ENCODE measurements around the gene TSC22D4.
"Not testable (repeated sequence)": the region's sequence is repeated elsewhere in the genome, so short reads cannot be mapped to it uniquely, and the experiment has no call there.

The TSC22D4 gene

GRCh38 chr7:100506356-100506923, 27.4 kb upstream of the TSC22D4 start:
- no peaks in the 10 kb centered on the region for H3K4me1 ChIP-seq (ENCODE audit: insufficient read depth, low read length)
- no peaks in the 10 kb centered on the region for H3K9me3 ChIP-seq (ENCODE audit: control insufficient read depth, insufficient read depth, low read length)
- no peaks in the 10 kb centered on the region for H3K36me3 ChIP-seq (ENCODE audit: insufficient read depth, low read length)
- no peak overlapping the region for H3K9ac ChIP-seq (ENCODE audit: low read depth, low read length)

- Histone ChIP-seq H3K4me1 (ENCODE audit: insufficient read depth, low read length) (no peaks in the 10 kb centered on the region), H3K9me3 (ENCODE audit: control insufficient read depth, insufficient read depth, low read length) (no peaks in the 10 kb centered on the region), H3K9ac (ENCODE audit: low read depth, low read length) (no peak overlapping the region), H3K36me3 (ENCODE audit: insufficient read depth, low read length) (no peaks in the 10 kb centered on the region)
Measured at GRCh38 chr7:100504887-100505611, 26.0 kb upstream of the TSC22D4 start.

GRCh38 chr7:100504031-100504430, 25.0 kb upstream of the TSC22D4 start:
- H3K9me3 ChIP-seq (ENCODE audit: control insufficient read depth, insufficient read depth, low read length); H3K4me1 ChIP-seq (ENCODE audit: insufficient read depth, low read length); H3K9ac ChIP-seq (ENCODE audit: low read depth, low read length): not testable (repeated sequence)

GRCh38 chr7:100500743-100501142, 21.7 kb upstream of the TSC22D4 start:
- not testable (repeated sequence) for H3K9me3 ChIP-seq (ENCODE audit: control insufficient read depth, insufficient read depth, low read length); H3K36me3 ChIP-seq (ENCODE audit: insufficient read depth, low read length); H3K9ac ChIP-seq (ENCODE audit: low read depth, low read length); H3K4me1 ChIP-seq (ENCODE audit: insufficient read depth, low read length)

More at GRCh38 chr7:100504031-100504430, 25.0 kb upstream of the TSC22D4 start:
- H3K36me3 ChIP-seq (ENCODE audit: insufficient read depth, low read length), result not testable (repeated sequence)

- Histone ChIP-seq H3K4me1 (ENCODE audit: insufficient read depth, low read length) (no peaks in the 10 kb centered on the region; the same call in 1 of the 2 replicates), H3K9me3 (ENCODE audit: control insufficient read depth, insufficient read depth, low read length) (no peaks in the 10 kb centered on the region), H3K9ac (ENCODE audit: low read depth, low read length) (no peak overlapping the region), H3K36me3 (ENCODE audit: insufficient read depth, low read length) (no peaks in the 10 kb centered on the region)
Measured at GRCh38 chr7:100496509-100496908, 17.5 kb upstream of the TSC22D4 start.

GRCh38 chr7:100493476-100494264, 14.7 kb upstream of the TSC22D4 start:
- H3K9ac ChIP-seq (ENCODE audit: low read depth, low read length), result peak overlapping the region; percentile 52
- H3K4me1 ChIP-seq (ENCODE audit: insufficient read depth, low read length), result no peaks in the 10 kb centered on the region; the same call in 1 of the 2 replicates
- H3K9me3 ChIP-seq (ENCODE audit: control insufficient read depth, insufficient read depth, low read length), result no peaks in the 10 kb centered on the region
- H3K36me3 ChIP-seq (ENCODE audit: insufficient read depth, low read length), result no peaks in the 10 kb centered on the region

GRCh38 chr7:100492738-100493475, 13.9 kb upstream of the TSC22D4 start:
- Histone ChIP-seq H3K36me3 (ENCODE audit: insufficient read depth, low read length) (no peaks in the 10 kb centered on the region), H3K9me3 (ENCODE audit: control insufficient read depth, insufficient read depth, low read length) (no peaks in the 10 kb centered on the region), H3K4me1 (ENCODE audit: insufficient read depth, low read length) (no peaks in the 10 kb centered on the region; the same call in 1 of the 2 replicates), H3K9ac (ENCODE audit: low read depth, low read length) (peak overlapping the region; percentile 46)

- H3K9me3 ChIP-seq (ENCODE audit: control insufficient read depth, insufficient read depth, low read length), result no peaks in the 10 kb centered on the region
- no peaks in the 10 kb centered on the region for H3K36me3 ChIP-seq (ENCODE audit: insufficient read depth, low read length)
- no peak overlapping the region for H3K9ac ChIP-seq (ENCODE audit: low read depth, low read length)
- H3K4me1 ChIP-seq (ENCODE audit: insufficient read depth, low read length), result no peaks in the 10 kb centered on the region; the same call in 1 of the 2 replicates
Measured at GRCh38 chr7:100491192-100491578, 12.2 kb upstream of the TSC22D4 start.

- no peaks in the 10 kb centered on the region for H3K36me3 ChIP-seq (ENCODE audit: insufficient read depth, low read length)
- H3K4me1 ChIP-seq (ENCODE audit: insufficient read depth, low read length), result no peaks in the 10 kb centered on the region; the same call in 1 of the 2 replicates
- no peak overlapping the region for H3K9ac ChIP-seq (ENCODE audit: low read depth, low read length)
- no peaks in the 10 kb centered on the region for H3K9me3 ChIP-seq (ENCODE audit: control insufficient read depth, insufficient read depth, low read length)
Measured at GRCh38 chr7:100490483-100491191, 11.6 kb upstream of the TSC22D4 start.

- Histone ChIP-seq H3K9me3 (ENCODE audit: control insufficient read depth, insufficient read depth, low read length) (no peaks in the 10 kb centered on the region), H3K36me3 (ENCODE audit: insufficient read depth, low read length) (no peaks in the 10 kb centered on the region), H3K9ac (ENCODE audit: low read depth, low read length) (no peak overlapping the region), H3K4me1 (ENCODE audit: insufficient read depth, low read length) (peaks cover 1% of the 10 kb centered on the region)
Measured at GRCh38 chr7:100489824-100490223, 10.8 kb upstream of the TSC22D4 start.

- Histone ChIP-seq H3K36me3 (ENCODE audit: insufficient read depth, low read length) (no peaks in the 10 kb centered on the region), H3K9me3 (ENCODE audit: control insufficient read depth, insufficient read depth, low read length) (no peaks in the 10 kb centered on the region), H3K4me1 (ENCODE audit: insufficient read depth, low read length) (peaks cover 6% of the 10 kb centered on the region), H3K9ac (ENCODE audit: low read depth, low read length) (no peak overlapping the region)
Measured at GRCh38 chr7:100489121-100489520, 10.1 kb upstream of the TSC22D4 start.

GRCh38 chr7:100488333-100489095, 9.5 kb upstream of the TSC22D4 start:
- no peaks in the 10 kb centered on the region for H3K9me3 ChIP-seq (ENCODE audit: control insufficient read depth, insufficient read depth, low read length)
- H3K4me1 ChIP-seq (ENCODE audit: insufficient read depth, low read length), result peaks cover 6% of the 10 kb centered on the region
- H3K36me3 ChIP-seq (ENCODE audit: insufficient read depth, low read length), result no peaks in the 10 kb centered on the region
- no peak overlapping the region for H3K9ac ChIP-seq (ENCODE audit: low read depth, low read length)

- Histone ChIP-seq H3K4me1 (ENCODE audit: insufficient read depth, low read length) (peaks cover 6% of the 10 kb centered on the region), H3K9ac (ENCODE audit: low read depth, low read length) (peak overlapping the region; percentile 36)
Measured at GRCh38 chr7:100486753-100487446, 7.9 kb upstream of the TSC22D4 start.

More at GRCh38 chr7:100486753-100487446, 7.9 kb upstream of the TSC22D4 start:
- Histone ChIP-seq H3K36me3 (ENCODE audit: insufficient read depth, low read length) (no peaks in the 10 kb centered on the region), H3K9me3 (ENCODE audit: control insufficient read depth, insufficient read depth, low read length) (no peaks in the 10 kb centered on the region)

Data from ES-I3 (cell line).